Nephron progenitor cell (in vitro differentiated cells): ENCODE measurements around the gene USP6.
"Not testable (repeated sequence)": the region's sequence is repeated elsewhere in the genome, so short reads cannot be mapped to it uniquely, and the experiment has no call there.

Experiments
- DNase-seq: peaks from one replicate; pipeline ENCODE4 v3.0.0; 2021
- H3K27ac Mint-ChIP-seq: 2 replicates; pipeline ENCODE4 v1.8.0; 2021; ENCODE audit warnings: mild to moderate bottlenecking, moderate library complexity, mixed read lengths
- H3K27me3 Mint-ChIP-seq: 2 replicates; pipeline ENCODE4 v1.8.0; 2021; ENCODE audit warnings: mild to moderate bottlenecking, low read depth, mixed read lengths; ENCODE audit not compliant: poor library complexity
- H3K36me3 Mint-ChIP-seq: 2 replicates; pipeline ENCODE4 v1.8.0; 2021; ENCODE audit warnings: low read depth, mixed read lengths
- H3K4me1 Mint-ChIP-seq: 2 replicates; pipeline ENCODE4 v1.8.0; 2021; ENCODE audit warnings: mixed read lengths
- H3K4me3 Mint-ChIP-seq: 2 replicates; pipeline ENCODE4 v1.8.0; 2021; ENCODE audit warnings: mild to moderate bottlenecking, moderate library complexity, mixed read lengths
- H3K9me3 Mint-ChIP-seq: 2 replicates; pipeline ENCODE4 v1.8.0; 2021; ENCODE audit warnings: mild to moderate bottlenecking, moderate library complexity, mixed read lengths
- CTCF ChIP-seq: fragments of 200-600 bp; sonication (generic); IDR thresholded peaks from 2 replicates; pipeline ENCODE4 v1.5.0; 2021; ENCODE audit warnings: antibody characterized with exemption

The USP6 gene

GRCh38 chr17:5131146-5131715 is 15.4 kb downstream of the USP6 start:
- Mint-ChIP-seq H3K4me1 (peaks cover 5% of the 10 kb centered on the region), H3K27ac (no peak overlapping the region), H3K36me3 (no peaks in the 10 kb centered on the region), H3K27me3 (peaks cover 14% of the 10 kb centered on the region), H3K9me3 (no peaks in the 10 kb centered on the region), H3K4me3 (no peak overlapping the region)
- TF ChIP-seq CTCF: no peak
- DNase-seq: no peak

DNA sequence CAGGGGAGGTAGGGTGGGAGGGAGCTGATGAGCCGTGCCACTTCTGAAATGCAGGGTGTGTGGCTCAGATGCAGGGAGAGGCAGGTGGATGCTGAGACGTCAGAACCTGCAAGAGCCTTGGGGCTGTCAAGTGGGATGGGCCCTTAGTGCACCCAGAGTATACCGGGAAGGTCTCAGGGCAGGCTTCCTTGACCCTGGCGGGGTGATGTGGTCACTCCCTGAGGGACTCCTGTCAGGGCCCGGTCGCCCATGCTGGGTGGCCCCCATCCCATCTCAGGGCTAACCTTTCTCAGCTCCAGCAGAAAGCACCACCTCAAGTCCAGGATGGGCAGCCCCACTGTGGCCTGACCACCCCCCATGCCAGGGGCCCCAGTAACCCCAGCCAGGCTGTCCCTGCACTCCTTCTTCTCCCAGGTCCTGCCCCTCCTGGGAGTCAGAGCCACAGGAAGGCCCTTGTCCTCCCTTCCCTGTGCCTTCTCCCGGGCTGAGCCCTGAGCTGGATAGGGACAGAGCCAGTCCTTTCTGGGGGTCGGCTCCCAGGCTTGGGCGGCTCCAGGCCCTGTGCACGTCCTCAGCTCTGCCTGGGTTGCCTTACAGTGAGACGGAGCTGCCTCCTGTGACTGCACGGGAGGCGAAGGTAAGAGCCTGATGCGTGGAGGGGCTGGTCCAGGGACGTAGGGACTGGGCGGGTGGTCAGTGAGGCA is 16.1 kb downstream of the USP6 start:
- H3K4me3 Mint-ChIP-seq, H3K27ac Mint-ChIP-seq, H3K9me3 Mint-ChIP-seq, DNase-seq, H3K36me3 Mint-ChIP-seq, H3K4me1 Mint-ChIP-seq: not testable (repeated sequence)
- H3K27me3 Mint-ChIP-seq: peaks cover 13% of the 10 kb centered on the region

- not testable (repeated sequence) for H3K27ac Mint-ChIP-seq, H3K4me1 Mint-ChIP-seq, H3K27me3 Mint-ChIP-seq, H3K36me3 Mint-ChIP-seq, H3K4me3 Mint-ChIP-seq, H3K9me3 Mint-ChIP-seq, DNase-seq
Measured at GRCh38 chr17:5132503-5133225, 16.8 kb downstream of the USP6 start.

- peaks cover 4% of the 10 kb centered on the region for H3K4me1 Mint-ChIP-seq
- no peaks in the 10 kb centered on the region for H3K36me3 Mint-ChIP-seq
- H3K4me3 Mint-ChIP-seq: no peak overlapping the region
- DNase-seq: no peak
- no peaks in the 10 kb centered on the region for H3K9me3 Mint-ChIP-seq
- H3K27ac Mint-ChIP-seq: no peak overlapping the region
- no peak for TF ChIP-seq CTCF
- peaks cover 4% of the 10 kb centered on the region for H3K27me3 Mint-ChIP-seq
Measured at GRCh38 chr17:5133311-5133710, 17.5 kb downstream of the USP6 start.

DNA sequence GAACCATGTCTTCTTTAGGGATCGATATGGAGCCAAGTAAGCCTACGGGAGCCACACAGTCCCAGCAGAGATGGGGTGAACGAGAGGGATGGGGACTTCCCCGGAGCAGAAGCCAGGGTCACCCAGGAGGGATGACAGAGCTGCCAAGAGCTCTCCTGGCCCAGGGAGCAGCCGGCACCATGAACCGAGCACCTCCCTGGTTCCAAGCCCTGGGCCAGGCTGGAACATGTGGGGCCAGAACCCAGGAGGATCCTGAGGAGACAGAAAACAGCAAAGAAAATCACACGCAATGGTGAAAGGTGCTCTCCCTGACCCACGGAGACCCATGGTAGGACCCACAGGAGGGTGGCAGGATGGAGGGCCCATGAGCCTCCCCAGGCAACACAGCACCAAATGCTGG is 18.1 kb downstream of the USP6 start:
- H3K36me3 Mint-ChIP-seq, DNase-seq, H3K9me3 Mint-ChIP-seq, H3K4me3 Mint-ChIP-seq, H3K4me1 Mint-ChIP-seq, H3K27me3 Mint-ChIP-seq, H3K27ac Mint-ChIP-seq: not testable (repeated sequence)

- not testable (repeated sequence) for H3K4me3 Mint-ChIP-seq, H3K9me3 Mint-ChIP-seq, H3K36me3 Mint-ChIP-seq, H3K27me3 Mint-ChIP-seq, H3K4me1 Mint-ChIP-seq, DNase-seq, H3K27ac Mint-ChIP-seq
Measured at GRCh38 chr17:5134571-5134970, 18.7 kb downstream of the USP6 start.

GRCh38 chr17:5135131-5135712 is 19.4 kb downstream of the USP6 start:
- not testable (repeated sequence) for H3K27ac Mint-ChIP-seq, H3K4me1 Mint-ChIP-seq, H3K36me3 Mint-ChIP-seq, H3K27me3 Mint-ChIP-seq, H3K4me3 Mint-ChIP-seq, H3K9me3 Mint-ChIP-seq, DNase-seq

DNA sequence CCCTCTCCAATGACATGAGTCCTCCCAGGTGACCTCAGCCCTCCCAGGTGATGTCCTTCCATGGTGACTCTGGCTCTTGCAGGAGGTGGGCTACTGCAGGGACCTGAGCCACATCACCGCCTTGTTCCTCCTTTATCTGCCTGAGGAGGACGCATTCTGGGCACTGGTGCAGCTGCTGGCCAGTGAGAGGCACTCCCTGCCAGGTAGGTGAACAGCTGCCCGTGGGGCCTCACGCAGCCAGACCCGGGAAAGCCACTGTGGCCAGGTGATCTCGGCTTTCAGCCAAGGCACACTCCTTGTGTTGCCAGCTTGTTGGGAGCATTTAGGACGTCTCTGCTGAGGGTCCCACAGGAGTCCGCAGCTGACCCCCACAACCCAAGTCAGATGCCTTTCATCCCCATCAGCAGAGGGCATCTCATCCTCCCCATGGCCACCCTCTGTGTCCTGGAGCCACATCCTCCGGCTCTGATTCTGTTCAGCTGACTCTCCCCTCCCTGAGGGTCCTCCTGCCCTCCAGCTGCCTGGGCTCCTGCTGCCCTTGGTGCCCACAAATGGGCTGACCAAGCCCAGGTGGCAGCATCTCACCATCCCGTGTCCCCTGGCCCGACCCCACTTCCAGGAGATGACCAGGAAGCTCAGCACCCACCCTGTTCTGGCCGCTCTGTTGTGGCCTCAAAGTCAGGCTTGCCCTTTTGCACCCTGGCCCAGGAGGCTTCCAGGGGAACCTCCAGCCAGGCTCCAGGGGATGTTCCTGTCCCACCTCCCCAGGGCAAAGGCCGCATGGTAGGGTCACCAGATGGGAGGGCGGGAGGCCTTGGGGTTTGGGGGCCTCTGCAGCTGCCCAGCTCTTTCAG is 20.1 kb downstream of the USP6 start:
- no peak overlapping the region for H3K27ac Mint-ChIP-seq
- H3K36me3 Mint-ChIP-seq: no peaks in the 10 kb centered on the region
- H3K9me3 Mint-ChIP-seq: no peaks in the 10 kb centered on the region
- peaks cover 7% of the 10 kb centered on the region for H3K4me1 Mint-ChIP-seq
- no peak for DNase-seq
- peaks cover 4% of the 10 kb centered on the region for H3K27me3 Mint-ChIP-seq
- H3K4me3 Mint-ChIP-seq: no peak overlapping the region
- no peak for TF ChIP-seq CTCF

DNA sequence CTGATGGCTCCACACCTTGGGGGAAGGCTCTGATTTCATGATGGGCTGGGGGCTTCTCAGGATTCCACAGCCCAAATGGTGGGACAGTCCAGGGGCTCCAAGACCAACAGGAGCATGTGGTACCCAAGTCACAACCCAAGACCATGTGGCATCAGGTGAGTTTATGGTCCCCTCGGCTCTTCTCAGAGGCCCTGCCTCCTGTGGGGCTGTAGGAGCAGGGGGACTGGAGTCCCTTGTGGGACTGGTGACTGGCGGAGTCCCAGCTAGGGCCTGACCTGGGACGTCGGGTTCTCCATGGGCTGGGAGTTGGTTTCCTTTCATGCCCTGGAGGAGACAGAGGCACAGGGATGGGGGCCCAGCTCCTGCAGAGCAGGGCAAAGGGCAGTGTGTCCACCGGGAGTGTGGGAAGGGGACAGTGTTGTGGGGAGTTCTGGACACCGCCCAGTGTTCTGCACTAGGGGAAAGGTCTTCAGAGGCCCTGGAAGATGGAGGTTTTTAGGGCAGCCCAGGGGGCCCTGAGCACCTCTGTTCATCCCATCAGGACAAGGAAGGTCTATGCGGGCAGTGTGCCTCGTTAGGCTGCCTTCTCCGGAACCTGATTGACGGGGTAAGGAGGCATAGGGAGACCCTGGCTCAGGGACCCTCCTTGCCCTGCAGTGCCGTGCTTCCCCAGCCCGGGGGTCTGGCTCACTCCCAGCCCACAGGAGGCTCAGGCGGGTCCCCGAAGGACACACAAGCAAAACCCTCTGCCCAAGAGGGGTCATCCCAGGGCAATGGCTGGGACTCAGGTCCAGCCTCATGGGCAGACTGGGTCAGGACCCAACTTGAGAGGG is 21.0 kb downstream of the USP6 start:
- H3K9me3 Mint-ChIP-seq, H3K4me1 Mint-ChIP-seq, H3K4me3 Mint-ChIP-seq, H3K27me3 Mint-ChIP-seq, H3K36me3 Mint-ChIP-seq, H3K27ac Mint-ChIP-seq, DNase-seq: not testable (repeated sequence)
